Epithelial cell of prostate (primary cell): ENCODE results near the gene ZFYVE28.

Experiments
- DNase-seq: peaks from one replicate; pipeline ENCODE4 v3.0.0-alpha.2; 2011; ENCODE audit warnings: low read depth, low spot score
- H3K27ac ChIP-seq: fragments of 450-650 bp; 2 replicates; pipeline ENCODE4 v1.5.1; 2017; ENCODE audit warnings: mild to moderate bottlenecking

The ZFYVE28 gene

DNA sequence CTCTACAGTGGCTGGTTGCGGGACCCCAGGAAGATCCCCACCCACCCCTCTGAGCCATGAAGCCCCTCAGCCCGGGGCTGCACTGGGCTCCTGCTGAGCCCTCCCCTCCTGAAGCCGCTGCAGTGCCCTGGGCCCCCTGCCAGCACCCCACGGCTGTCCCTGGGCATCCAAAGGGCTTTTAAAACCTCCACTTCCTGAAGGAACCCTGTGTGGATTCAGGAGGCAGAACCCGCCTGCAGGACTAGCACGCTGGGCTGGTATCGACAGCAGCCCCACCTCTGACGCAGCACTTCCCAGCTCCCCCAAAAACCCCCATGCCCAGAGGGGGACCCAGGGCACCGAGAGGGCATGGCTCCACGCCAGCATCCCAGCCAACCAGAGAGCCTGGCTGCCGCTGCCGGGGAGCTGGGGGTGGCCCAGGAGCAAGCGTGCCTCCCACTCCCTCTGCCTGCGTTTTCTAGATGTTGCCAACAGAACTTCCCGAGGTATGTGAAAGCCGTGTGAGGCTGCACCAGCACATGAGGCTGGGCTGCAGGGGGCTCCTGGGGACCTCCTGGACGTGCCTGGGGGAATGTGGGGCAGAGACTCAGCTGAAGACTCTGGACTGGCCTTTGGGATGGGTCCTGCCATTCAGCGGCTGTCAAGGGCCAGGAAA lies 162.8 kb downstream of the ZFYVE28 start:
- no peak overlapping the region for H3K27ac ChIP-seq

DNA sequence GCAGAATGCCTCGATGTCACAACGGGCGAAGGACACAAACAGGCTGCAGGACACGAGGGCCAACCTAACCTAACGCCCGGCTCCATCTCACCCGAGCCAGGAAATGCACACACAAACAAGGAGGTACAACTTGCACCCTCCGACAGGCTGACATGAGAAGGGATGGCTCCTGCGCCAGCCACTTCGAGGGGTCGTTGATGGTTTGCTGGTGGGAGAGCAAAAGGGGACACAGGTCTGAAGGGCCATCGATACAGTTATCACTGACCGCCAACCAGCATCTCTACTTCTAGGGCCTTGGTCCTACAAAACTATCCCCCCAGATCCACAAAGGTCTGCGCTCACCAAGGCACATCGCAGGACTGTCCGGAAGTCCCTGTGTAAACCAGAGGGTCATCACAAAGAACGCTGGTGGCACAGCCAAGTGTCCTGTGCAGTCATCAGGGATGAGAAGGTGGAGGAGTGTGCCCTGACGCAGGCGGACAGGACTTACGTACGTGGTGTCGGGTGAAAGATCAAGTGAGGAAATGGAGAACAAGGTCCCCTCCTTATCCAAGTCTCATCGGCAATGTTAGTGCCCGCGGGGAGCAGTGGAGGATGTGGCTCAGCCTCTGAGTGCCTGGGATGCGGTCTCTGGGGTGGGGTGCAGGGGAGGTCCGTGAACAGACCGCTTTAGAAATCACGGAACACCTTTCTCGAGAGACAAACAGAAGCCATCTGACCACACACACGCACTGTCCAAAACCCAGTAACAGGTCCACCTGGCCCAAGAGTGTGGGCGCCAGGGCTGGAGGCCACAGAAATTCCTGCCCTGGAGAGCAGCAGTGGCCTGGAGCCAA lies 163.6 kb downstream of the ZFYVE28 start:
- no peak for DNase-seq
- H3K27ac ChIP-seq, result no peak overlapping the region

More for the DNA sequence above, 162.8 kb downstream of the ZFYVE28 start:
- DNase-seq, result no peak

DNA sequence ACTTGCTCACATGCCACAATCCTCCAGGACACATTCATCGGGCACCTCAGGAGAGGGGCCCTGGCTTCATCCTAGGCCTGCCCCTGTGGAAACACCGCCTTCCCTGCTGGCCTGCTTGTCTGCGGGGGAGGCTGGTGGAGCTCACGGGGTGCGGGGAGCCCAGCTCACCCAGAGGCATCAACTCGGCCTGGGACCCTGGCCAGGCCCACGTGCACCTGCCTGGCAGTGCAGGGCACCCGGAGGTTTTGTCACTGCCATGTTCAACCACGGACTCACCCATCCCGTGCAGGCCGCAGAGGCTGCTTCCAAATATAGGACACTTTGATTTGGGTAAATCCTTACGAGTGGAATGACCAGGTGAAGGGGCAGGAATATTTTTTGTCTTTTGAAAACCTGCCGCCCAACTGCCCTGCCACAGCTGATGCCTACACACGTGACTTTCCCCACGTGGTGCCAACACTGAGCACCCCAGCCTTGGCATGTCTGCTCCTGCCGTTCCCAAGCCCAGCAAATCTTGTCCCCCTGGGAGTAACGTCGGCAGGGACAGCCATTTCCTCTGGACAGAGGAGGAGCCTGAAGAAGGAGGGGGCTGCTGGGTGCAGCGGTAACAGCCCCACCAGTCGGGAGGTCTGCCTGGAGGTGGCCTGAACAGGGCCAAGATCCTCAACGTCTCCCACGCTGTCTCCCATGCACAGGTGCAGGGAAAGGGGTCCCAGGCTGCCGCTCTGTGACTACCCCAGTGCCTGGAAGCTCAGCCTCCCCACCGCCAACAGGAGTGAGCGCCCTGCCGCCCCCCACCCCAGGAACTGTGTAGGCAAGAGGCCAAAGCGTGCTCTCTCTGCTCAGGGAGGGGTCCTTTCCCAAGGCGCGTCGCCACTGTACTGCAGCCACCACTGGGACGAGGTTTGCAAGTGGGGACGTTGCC lies 165.0 kb downstream of the ZFYVE28 start:
- DNase-seq, result no peak
- H3K27ac ChIP-seq, result no peak overlapping the region

DNA sequence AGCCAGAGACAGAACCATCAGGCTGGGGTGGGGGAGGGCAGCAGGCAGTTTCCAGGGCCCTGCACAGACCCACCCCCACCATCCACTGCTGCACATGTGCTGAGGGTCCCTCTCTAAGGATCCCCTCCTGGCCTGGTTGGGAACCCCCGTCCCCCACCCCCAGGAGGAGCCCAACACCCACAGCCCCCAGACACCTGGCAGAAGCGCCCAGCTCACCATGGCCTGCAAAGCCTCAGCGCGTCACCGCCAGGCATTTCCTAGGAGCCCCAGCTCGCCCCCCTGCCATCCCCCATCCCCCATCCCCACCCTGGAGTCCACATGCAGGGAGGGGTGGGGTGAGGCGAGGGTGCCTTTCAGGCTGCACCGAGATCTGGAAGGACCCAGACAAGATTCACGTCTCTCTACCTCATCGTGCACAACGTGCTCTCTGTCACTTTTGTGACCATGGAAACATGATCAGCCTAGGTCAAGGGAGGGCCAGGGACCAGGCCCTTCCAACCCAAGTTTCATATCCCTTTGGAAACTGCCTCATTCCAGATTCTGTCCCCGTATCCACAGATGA lies 165.8 kb downstream of the ZFYVE28 start:
- no peak overlapping the region for H3K27ac ChIP-seq
- DNase-seq, result no peak

DNA sequence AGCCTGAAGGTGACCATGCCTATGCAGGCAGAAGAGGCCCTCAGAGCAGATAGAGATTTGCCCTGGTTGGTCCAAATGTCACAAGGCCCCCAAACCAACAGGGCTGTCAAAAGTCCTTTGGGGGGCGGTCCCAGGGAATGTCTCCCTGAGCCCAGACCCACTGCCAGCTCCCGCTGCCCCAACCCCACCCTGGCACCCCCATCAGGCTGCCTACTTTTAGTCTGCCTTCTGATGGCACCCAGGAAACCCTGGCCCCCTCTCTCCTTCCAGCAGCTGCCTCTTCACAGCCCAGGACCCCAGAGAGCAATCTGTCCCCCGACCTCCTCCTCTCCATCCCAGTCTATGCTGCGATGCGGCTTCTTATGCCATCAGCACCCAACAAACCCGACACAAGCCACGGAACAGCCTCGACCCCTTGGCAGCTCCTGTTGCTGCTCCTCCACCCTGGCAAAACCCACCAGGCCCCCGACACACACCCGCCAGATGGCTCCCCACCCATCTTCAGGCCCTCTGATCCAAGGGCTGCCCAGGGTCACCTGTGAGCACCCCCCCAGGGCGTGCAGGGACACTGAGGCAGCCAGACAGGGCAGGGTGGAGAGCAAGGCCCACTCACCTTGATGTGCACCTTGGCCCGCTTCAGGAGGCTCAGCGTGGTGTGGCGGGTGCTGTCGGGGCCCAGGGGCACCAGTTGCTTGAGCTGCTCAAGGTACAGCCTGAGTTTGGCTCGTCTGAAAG lies 166.5 kb downstream of the ZFYVE28 start:
- no peak for DNase-seq
- H3K27ac ChIP-seq, result no peak overlapping the region

DNA sequence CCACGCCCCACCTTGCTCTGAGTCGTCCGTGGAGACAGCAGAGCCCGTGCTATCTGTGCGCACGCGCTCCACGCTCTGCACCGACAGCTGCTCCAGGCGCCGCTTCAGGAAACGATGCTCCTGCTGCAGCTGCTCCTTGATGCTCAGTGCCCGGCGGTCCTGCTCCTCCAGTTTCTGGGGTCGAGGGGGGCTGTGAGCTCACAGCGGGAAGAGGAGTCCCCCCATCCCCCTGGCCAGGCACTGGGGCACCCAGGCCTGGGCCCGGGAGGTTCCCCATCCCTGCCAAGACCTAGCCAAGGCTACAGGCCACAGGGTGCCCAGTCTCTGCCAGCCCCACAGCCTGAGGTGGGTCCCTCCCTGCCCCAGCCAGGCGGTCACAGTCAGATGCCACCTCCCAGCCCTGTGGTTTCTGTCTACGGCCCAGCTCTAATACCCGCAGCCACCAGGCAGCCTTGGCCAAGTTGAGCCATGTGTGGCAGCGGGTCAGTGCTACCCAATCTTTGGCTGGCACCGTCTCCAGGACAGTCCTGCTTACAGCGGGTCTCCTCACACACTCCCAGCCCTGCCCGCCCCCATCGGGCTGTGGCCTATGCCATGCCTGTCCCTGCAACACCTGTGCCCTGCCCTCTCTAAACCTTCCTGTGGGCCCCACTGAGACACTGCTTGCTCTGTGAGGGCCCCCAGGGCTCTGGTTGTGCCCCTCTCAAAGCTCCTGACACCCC lies 167.2 kb downstream of the ZFYVE28 start:
- DNase-seq, result no peak
- no peak overlapping the region for H3K27ac ChIP-seq

DNA sequence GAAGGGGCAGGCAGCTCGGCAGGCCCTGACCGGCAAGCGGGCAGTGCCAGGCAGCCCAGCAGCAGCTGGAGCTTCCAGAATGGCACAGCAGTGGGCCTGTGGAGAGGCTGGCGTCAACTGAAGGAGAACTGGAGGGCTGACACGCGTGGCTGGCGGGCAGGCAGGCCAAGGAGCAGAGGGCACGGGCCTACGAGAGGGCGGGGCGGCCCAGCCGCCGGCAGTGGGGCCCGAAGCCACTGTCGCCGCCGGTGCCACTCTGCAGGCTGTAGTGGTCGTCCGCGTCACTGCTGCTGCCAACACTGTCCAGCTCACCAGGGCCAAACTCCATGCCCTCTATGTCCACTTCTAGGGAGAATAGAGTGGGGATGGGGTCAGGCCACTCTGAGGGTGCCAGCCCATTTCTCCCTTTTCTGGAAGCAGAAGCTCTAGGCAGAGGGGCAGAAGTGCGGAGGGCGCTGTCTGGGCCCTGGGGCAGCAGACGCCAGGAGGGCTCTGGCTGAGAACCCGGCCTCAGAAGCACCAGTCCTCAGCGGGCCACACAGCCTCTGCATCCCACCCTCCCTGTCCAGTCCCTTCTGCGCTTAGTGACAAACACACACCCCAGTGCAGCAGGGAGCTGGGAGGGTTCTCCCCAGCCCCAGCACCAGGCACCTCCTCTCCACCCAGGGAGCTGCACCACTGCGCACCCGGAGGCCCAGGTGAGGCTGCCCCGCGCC lies 167.9 kb downstream of the ZFYVE28 start:
- DNase-seq, result no peak
- H3K27ac ChIP-seq, result no peak overlapping the region

DNA sequence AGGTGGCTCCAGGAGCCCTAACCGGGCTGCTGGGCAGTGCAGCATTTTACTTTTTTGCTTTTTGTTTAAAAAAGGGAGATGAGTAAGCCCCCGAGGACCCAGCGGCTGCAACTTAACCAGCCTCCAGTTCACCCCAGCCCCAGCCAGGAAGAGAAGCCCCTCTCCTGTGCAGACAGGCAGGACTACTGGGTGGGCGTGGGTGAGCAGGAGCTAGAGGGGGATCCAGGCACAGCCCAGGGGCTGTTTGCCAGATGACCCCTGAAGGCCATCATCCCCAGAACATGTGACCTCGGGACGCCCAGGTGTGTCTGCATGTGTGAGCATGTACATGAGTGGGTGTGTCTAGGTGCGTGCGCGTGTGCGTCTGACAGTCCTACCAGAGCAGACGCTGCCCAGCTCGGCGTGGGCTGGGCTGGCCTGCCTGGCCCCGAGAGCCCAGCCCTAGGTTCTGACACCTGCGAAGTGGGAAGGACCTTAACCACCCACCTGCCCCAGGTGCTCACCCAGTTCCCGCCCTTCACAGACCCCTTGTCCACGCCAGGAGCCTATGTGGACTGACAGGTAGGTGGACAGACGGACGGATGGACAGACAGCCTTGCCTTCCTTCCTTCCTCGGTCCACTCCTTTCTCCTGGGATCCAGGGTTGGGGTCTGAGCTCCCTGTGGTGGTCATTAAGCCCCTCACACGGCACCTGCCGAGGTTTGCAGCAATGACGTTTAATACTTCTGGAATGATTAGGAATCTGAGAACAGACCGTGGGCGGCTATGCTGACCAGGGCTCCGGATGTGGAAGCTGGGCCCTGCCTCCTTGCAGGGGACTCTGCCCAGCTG lies 168.7 kb downstream of the ZFYVE28 start:
- no peak for DNase-seq

DNA sequence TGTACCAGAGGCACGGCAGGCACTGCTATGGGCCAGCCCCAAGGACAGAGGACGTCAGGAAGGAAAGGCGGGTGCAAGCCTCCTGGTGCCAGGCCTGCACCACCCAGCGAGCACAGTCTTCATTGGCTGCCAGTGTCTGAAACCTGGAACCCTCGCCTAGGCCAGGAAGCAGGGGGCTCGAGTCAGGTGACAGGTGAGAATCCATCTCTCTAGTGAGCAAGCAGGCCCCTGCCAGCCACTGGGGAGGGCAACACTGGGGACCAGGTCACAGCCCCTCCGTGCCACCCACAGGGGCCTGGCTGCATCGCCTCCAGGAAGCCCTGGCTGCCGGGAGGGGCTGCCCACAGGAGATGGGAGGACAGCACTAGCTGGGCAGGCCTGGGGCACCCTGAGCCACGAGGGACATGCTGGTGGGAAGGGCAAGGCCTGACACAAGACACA lies 169.6 kb downstream of the ZFYVE28 start:
- H3K27ac ChIP-seq, result no peak overlapping the region
- no peak for DNase-seq

More for the DNA sequence above, 168.7 kb downstream of the ZFYVE28 start:
- H3K27ac ChIP-seq, result no peak overlapping the region

DNA sequence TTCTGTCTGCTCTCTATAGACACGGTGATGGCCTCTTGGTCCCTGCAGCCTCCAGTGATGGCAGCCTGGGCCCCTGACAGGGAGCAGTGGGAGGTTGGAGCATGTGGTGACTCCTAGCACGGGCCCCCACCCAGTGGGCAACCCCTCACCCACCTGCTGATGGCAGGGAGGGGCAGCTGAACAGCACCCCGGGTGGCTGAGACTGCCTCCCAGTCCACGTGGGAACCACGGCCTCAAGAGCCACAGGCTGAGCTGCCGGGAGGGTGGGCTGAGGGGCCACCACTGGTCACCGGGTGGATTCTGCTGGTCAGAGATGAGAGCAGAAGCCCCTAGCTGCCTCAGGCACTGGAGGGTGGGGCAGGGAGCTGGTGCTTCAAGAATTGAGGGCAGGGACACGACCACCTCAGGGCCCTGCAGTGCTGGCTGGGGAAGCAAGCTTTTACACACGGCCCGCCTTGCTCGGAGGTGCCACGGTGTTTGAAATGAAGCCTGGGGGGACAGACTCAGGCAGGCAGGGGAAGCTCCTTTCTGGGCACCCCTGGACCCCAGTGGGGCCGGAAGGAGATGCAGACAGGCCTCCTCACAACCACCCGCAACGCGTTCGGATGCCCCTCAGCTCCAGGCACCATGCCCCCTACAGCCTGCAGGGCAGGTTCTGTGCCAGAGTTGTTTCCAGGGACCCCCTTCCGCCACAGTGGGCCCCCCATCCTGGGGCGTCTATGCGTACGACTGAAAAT lies 170.2 kb downstream of the ZFYVE28 start:
- no peak for DNase-seq
- H3K27ac ChIP-seq, result no peak overlapping the region

DNA sequence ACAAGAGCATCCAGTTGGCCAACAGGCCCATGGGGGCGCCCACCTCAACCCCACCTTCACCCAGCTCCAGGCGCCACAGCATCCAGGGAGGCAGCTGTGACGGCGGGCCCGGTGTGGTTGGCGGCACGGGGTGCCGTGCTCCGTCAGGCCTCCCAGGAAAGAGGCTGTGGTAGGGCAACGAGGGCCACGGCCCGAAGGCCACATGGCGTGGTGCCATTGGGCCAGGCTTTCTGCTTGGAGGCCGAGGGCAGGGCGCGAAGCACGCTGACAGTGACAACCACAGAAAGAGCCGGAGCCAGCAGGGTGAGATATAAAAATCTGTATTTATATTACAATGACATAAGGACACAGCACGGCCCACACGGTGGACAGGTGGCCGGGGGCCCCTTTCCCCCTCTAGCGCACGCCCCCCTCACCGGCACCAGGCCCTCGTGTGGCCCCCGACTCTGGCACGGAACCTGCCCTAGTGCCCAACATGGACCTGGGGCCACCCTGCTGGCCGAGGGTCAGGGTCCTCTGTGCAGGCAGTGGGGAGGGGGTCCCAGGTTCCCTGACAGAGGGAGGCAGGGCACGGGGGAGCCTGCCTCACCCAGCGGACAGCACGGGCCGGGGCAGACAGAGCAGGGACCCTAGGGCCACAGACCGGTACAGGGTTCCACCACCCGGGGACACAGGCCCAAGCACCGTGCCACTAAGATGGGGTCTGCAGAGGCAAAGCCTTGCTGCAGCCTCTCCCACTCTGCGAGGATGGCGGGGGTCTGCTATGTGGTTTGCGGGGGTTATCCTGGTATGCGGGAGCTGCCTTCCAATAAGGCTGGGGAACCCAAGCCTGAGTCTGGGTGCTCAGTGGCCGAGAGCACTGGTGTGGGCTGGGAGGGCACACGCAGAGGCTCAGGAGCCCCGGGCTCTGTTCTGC lies 171.1 kb downstream of the ZFYVE28 start:
- no peak for DNase-seq
- no peak overlapping the region for H3K27ac ChIP-seq

DNA sequence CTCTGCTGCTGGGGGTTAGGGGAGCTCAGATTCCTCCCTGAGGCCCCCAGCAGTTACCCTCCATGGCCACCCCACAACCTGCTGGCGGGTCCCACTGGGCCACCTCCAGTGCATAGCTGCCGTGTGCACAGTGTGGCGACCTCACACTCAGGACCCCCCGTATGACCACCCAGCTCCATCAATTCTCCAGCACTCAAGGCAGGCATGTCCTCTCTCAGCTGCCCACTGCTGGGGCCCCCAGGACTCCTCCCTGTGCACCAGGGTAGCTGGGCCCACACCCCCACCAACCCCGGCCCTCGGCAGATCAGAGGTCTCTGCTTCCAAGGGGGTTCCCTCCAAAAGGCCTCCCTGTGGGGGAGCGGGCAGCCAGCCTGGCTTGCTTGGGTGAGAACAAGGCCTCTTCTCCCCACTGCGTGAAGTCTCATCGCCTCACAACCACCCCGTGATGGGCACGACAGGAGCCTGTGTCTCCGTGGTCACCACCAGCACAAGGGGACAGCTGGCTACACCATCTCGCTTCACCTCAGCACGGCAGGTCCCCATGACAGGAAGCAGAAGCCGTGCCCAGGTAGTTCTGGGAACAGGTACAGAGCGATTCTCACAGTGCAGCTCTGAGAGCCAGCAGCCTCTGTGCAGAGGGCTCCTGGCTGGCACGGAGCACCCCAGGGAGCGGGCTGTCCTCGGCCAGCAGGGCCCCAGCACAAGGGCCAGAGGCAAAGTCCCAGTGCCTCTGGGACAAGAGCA lies 171.9 kb downstream of the ZFYVE28 start:
- no peak for DNase-seq
- H3K27ac ChIP-seq, result no peak overlapping the region

DNA sequence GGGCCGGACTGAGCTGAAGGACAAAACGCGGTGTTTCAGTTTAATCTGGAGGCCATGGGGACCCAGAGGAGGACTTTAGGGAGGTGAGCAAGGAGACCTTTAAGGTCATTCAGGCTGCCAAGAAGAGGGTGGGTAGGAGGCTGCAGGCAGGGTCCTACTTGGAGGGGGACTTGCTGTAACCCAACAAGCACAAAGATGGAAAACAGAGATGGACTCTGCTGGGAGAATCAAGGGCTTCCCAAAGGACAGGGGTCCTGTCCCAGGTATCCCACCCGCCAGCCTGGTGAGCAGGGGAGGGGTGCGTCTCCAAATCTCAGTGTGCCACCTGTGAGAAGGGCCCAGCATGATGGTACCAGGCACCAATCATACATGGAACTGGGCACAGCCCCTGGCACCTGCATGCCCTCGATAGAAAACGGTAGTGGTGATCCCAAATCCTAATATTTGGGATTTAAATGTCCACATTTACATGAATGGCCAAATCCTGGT lies 172.6 kb downstream of the ZFYVE28 start:
- no peak for DNase-seq
- no peak overlapping the region for H3K27ac ChIP-seq

DNA sequence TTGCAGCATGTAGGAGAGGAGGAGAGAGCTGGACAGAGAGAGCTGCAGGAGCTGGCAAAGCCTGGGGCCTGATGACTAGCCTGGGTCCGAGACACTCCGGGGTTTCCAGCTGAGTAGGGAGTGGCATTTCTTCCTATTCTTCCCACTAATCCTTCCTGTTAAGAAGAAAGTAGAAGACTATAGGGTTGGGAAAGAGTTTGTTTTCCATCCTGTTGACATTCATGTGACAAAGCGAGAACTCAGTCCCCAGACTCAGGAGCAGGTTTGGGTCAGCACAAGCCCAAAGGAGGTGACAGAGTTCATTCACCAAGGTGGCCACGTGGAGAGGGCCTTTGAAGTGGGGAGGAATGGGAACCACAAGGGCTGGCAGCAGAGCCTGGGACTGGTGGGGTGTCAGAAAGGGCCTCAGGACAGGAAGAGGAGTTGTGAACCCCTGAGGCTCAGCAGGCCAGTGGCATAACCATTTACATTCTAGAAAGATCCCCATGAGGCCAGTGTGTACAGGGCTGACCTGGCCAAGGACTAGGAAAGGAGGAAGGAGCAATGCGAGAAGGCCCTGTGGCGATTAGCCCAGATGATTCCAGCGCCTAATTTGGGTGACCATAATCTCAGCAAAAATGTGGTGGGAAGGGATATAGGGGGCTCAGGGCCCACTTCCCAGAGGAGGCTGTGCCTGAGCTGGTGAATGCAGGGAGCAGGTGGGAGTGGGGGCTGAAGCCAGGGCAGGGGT lies 173.2 kb downstream of the ZFYVE28 start:
- no peak overlapping the region for H3K27ac ChIP-seq
- DNase-seq, result no peak
